ENCODE data around the gene ATP2A3.

ATP2A3 gene

DNA sequence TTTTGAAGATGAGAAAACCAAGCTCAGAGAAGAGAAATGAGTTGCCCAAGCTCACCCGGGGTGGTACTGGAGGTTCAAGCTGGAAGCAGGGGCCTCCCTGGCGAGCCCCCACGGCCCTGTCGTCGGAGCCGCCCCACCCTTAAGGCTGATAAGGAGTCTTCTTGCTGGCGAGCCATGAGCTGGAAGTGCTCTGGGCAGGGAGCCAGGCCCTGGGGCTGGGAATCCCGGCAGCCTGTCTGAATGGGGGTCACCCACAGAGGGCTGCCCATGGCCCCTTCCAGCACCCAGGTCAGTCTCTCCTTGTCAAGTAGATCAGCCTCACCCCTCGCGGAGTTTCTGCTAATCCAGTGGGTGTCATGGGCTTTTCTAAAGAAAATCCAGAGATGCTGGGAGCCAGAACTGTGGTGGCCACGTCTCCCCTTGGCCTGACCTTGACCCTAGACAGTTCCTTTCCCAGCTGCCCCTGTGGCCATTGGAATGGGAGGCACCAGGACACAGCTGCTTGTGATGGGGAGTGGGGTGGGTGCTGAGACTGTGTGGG, 46.8 kb downstream of the ATP2A3 start:
- Histone ChIP-seq H3K27me3 (ENCODE audit: insufficient read depth, poor library complexity, severe bottlenecking) (no peaks in the 10 kb centered on the region), H3K27ac (replicated peaks) (peak overlapping the region; percentile 97), H3K4me3 (replicated peaks; ENCODE audit: insufficient read depth, low read length) (no peak overlapping the region)
- DNase-seq (ENCODE audit: low read depth in 1 of 2, low spot score in 1 of 2): peak in 1 of 2 experiments; percentile 76
- TF ChIP-seq GABPA (IDR thresholded peaks at IDR 0.05; ENCODE audit: low read depth) (no peak), POLR2AphosphoS5 (IDR thresholded peaks at IDR 0.05; ENCODE audit: low read depth) (no peak; the same call in 1 of the 2 replicates), SPI1 (IDR thresholded peaks at IDR 0.05; ENCODE audit: borderline replicate concordance, low read depth) (no peak), REST (IDR thresholded peaks at IDR 0.05; ENCODE audit: insufficient replicate concordance, low read depth) (no peak)
- TF ChIP-seq, protein P1, sequence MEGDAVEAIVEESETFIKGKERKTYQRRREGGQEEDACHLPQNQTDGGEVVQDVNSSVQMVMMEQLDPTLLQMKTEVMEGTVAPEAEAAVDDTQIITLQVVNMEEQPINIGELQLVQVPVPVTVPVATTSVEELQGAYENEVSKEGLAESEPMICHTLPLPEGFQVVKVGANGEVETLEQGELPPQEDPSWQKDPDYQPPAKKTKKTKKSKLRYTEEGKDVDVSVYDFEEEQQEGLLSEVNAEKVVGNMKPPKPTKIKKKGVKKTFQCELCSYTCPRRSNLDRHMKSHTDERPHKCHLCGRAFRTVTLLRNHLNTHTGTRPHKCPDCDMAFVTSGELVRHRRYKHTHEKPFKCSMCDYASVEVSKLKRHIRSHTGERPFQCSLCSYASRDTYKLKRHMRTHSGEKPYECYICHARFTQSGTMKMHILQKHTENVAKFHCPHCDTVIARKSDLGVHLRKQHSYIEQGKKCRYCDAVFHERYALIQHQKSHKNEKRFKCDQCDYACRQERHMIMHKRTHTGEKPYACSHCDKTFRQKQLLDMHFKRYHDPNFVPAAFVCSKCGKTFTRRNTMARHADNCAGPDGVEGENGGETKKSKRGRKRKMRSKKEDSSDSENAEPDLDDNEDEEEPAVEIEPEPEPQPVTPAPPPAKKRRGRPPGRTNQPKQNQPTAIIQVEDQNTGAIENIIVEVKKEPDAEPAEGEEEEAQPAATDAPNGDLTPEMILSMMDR (IDR thresholded peaks at IDR 0.05; ENCODE audit: insufficient read depth, low read length): no peak

DNA sequence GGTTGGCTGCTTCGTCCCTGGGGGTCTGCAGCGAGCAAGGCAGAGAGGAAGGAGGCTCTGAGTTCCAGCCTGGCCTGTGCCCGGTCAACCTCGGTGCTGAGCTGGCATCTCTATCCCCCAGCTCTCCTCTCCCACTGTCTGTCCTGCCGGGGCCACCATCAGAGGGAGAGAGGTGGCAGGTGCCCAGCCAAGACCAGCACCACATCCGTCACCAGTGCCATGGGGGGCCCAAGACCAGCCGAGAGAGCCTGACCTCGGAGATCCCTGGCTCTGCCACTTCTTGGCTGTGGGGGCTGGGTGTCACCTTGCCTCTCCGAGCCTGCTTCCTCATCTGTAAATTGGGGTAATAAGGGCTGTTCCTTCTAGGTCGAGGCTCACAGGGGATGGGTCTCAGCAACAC, 47.4 kb downstream of the ATP2A3 start:
- DNase-seq (ENCODE audit: low read depth in 1 of 2, low spot score in 1 of 2): peak in 1 of 2 experiments; percentile 74
- peak overlapping the region; percentile 97 for H3K27ac ChIP-seq (replicated peaks)
- H3K27me3 ChIP-seq (ENCODE audit: insufficient read depth, poor library complexity, severe bottlenecking): no peaks in the 10 kb centered on the region
- H3K4me3 ChIP-seq (replicated peaks; ENCODE audit: insufficient read depth, low read length): peak overlapping the region; percentile 75
- TF ChIP-seq SPI1 (IDR thresholded peaks at IDR 0.05; ENCODE audit: borderline replicate concordance, low read depth) (no peak), POLR2AphosphoS5 (IDR thresholded peaks at IDR 0.05; ENCODE audit: low read depth) (no peak; the same call in 1 of the 2 replicates), REST (IDR thresholded peaks at IDR 0.05; ENCODE audit: insufficient replicate concordance, low read depth) (no peak), GABPA (IDR thresholded peaks at IDR 0.05; ENCODE audit: low read depth) (no peak)
- TF ChIP-seq, protein P1 (IDR thresholded peaks at IDR 0.05; ENCODE audit: insufficient read depth, low read length): no peak

GRCh38 chr17:3915995-3916696, 48.1 kb downstream of the ATP2A3 start, which contains the start of gene P2RX1:
Gene P2RX1, minus strand, starts transcription at chr17:3916465. Its CDS starts 240 bp downstream, at chr17:3916225.
- TF ChIP-seq POLR2AphosphoS5 (IDR thresholded peaks at IDR 0.05; ENCODE audit: low read depth): peak; percentile 70
- TF ChIP-seq REST (IDR thresholded peaks at IDR 0.05; ENCODE audit: insufficient replicate concordance, low read depth): no peak
- TF ChIP-seq GABPA (IDR thresholded peaks at IDR 0.05; ENCODE audit: low read depth): no peak
- TF ChIP-seq, protein P1 (IDR thresholded peaks at IDR 0.05; ENCODE audit: insufficient read depth, low read length): no peak
- no peak for TF ChIP-seq SPI1 (IDR thresholded peaks at IDR 0.05; ENCODE audit: borderline replicate concordance, low read depth)
- Histone ChIP-seq H3K27ac (replicated peaks) (peak within 1 kb of the TSS; percentile 97), H3K27me3 (ENCODE audit: insufficient read depth, poor library complexity, severe bottlenecking) (no peaks in the 10 kb centered on the region), H3K4me3 (replicated peaks; ENCODE audit: insufficient read depth, low read length) (peak within 1 kb of the TSS; percentile 75)
- DNase-seq (ENCODE audit: low read depth in 1 of 2, low spot score in 1 of 2): peak; percentile 74 to 92

All from HL-60 (cell line).